ENCODE results near the gene GREM2.

The GREM2 gene

GRCh38 chr1:240496941-240497340 is 115.0 kb downstream of the GREM2 start:
- DNase-seq, result no peak

GRCh38 chr1:240496356-240496755 is 115.6 kb downstream of the GREM2 start:
- DNase-seq, result no peak

GRCh38 chr1:240495601-240496000 is 116.4 kb downstream of the GREM2 start:
- DNase-seq, result no peak

DNA sequence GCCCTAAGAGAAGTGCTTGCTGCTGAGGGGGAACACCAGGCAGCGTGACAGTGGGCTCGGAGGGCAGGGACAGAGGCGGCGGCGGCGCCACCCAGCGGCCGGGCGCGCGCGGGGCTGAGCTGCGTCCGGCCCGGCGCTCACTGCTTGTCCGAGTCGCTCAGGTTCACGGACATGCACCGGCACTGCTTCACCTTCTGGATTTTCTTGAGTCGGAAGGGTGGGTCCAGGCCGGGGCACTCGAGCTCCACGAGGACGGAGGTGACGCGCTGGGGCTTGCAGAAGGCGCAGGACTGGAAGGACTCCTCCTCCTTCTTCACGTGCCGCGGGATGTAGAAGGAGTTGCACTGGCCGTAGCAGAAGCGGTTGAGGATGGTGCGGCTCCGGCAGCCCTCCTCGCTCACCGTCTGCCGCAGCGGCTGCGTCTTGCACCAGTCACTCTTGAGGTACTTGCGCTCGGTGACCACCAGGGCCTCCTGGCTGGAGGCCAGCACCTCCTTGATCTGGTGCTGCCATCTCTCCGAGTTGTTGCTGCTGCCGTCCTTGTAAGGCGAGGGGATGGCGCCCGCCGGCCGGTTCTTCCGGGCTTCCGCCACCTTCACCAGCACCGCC is 119.0 kb downstream of the GREM2 start:
- DNase-seq, result peak; percentile 7

- no peak for DNase-seq
Measured at GRCh38 chr1:240491796-240492195, 120.2 kb downstream of the GREM2 start.

DNA sequence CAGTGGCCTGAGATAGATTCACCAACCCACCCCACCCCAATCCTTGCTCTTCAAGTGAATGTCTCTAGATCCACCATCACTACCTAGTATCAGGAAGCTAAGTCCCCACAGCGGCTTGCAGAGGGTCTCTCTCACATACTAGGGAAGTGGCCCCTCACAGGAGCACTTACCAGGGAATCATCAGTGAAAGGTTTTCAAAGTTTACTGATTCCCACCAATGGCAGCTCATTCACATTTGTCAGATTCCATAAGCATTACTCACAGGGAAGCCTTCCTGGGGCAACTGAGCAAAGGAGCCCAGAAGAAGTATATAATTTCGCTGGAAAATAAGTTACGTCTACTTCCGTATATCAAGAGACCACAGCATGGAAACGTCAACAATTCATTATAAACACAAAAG is 120.8 kb downstream of the GREM2 start:
- no peak for DNase-seq

DNA sequence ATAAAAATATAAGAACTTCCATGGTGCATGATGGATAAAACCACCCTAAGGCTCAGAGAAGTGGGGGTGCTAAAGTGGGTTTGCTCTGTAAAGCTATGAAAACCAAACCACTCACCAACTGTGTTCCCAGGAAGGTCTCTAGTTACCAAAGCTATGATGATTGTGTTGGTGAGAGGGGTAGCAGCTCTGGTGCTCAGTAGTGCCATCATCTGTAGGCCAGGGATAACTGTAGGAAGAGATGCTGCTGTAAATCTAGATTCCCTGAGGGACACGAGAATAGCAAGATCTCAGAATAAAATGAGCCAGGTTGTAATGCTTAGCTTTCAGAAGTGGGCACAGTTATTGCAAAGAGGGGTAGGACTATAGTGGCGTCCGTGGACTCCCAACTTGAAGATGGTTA is 124.5 kb downstream of the GREM2 start:
- no peak for DNase-seq

DNA sequence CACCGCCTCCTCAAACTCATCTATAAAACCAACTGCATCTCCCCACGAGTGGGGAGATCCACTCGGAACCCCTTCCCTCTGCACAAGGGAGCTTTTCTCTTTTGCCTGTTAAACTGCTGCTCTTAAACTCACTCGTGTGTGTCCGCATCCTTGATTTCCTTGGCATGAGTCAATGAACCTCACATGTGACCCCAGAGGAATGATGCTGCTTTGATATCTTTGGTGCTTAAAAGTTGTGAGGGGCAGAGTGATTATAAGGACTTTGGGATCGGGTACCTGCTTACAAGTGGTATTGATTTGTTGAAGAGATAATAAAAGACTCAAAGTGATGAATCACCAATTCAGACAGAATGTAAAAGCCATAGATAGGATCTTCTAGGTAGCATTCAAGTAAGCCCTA is 125.3 kb downstream of the GREM2 start:
- DNase-seq, result no peak

DNA sequence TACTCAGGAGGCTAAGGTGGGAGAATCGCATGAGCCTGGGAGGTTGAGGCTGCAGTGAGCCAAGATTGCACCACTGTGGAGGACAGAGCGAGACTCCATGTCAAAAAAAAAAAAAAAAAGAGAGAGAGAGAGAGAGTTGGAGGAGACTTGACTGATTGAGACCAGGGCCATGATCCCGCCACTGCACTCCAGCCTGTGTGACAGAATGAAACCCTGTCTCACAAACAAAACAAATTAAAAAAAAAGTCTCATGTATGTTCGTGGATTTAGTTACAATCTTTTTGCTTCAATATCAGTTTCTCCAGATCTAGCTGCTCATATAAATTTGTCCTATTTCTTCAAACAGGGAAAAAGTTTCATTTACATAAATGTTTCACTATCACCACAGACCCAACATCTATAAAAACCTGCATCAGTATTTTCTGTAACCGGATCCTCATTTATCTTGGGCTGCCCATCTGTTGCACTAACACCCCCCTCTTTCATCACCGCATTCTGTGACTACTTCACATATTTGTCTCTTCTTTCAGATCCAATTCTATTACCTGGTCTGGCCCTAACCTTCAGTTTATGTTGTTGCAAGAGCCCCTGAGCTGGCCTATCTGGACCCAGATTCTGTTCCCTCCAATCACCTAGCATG is 127.0 kb downstream of the GREM2 start:
- DNase-seq, result no peak

GRCh38 chr1:240478536-240478935 is 133.4 kb downstream of the GREM2 start:
- DNase-seq, result no peak

DNA sequence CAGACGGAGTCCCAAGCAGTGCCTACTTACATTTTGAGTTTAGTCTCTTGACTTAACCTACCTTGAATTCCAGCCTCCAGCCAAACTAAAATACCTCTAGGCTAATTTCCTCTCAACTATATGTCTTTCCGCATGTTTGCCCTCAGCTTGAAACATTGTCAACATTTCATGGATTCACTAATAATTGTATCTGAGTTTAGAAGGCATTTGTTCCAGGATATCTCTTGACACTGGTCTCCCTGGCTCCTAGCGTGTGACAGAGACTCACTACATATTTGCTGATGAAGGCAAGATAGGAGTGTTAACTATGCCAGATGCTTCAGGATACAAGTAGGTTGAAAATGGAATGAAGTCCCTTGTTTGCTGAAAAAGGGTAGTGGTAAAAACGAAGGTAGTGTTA is 136.1 kb downstream of the GREM2 start:
- DNase-seq, result no peak

- peak; percentile 22 for DNase-seq
Measured at GRCh38 chr1:240474133-240474614, 137.8 kb downstream of the GREM2 start.

- DNase-seq, result no peak
Measured at GRCh38 chr1:240468656-240469055, 143.3 kb downstream of the GREM2 start.

GRCh38 chr1:240467895-240468294 is 144.1 kb downstream of the GREM2 start:
- no peak for DNase-seq

DNA sequence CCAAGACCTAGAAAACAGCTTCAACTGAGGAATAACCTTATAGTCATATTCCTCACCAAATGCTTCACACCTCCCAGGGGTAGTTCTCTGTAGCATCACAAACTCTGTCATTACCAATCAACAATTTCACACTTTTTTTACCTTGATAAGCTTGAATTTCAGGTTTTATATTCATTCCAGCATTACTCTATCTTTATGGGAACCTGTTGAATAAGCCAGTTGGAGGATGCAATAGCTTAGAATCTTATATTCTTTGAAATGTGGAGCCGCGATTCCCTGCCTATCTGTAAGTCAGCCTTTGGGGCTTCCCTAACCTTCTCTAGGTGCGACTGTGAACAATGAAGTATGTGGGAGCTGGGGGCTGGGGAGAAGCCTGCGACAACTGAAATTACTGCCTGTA is 145.4 kb downstream of the GREM2 start:
- DNase-seq, result no peak

DNA sequence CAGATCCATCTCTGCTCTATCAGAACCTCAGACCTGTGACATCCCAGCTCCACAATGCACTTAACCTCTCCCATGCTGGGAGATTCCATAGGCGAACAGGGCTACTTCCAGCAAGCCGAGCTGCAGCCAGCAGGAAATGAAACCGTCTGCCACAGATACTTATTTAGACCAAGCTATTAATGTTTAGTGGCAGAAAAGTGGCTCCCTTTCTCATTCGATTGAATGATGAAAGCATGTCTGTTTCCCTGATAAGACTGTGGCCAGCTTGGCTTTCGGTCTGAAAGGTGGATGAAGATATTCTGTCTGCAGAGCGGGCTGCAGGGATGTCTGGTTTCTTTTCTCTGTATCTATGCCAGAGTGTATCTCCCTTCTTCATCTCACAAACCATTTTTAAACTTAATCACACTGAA is 146.4 kb downstream of the GREM2 start:
- DNase-seq, result no peak

DNA sequence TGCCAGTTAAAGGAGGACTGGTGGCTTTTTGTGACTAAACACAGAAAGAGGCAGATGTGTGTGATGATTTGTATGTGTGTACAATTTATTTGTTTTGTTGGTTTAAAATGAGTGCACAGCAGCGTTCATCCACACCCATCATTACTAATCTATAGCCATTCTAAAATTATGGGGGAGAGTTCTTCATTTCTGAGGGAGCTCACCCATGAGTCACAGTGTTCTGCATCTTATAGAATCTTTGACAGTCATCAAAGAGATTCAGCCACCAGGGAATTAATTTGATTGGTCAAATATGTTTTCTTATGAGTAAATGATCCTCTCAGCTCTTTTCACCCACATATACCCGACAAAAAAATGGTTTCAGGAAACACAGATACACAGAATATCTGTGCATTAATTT is 147.9 kb downstream of the GREM2 start:
- peak; percentile 1 for DNase-seq

DNA sequence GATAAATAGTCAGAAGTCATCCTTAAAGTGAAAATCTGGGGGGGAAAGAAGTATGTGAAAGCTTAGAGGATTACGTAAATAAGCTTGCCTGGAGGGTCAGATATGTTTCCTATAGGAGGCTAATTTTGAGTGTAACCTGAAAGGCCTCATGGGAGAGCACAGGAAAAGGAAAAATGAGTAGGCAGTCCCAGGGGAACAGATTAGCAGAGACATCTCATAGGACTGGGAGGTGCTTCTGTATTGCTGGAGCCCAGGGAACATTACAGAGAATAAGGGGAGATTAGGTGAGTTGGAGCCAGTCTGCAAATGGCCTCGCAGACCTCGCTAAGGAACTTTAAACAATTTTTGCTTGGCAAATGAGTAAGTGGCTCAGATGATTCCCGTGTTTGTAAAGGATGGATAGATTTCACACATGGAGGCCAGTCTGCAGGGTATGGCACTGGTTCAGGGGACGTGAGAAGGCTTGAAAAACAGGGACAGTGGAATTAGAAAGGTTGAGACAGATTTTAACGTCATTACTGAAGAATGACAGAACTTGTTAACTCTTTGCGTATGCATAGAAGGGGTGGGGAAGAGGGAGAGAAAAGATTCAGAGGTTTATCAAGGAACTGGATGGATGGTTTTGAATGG is 149.1 kb downstream of the GREM2 start:
- DNase-seq, result no peak

DNA sequence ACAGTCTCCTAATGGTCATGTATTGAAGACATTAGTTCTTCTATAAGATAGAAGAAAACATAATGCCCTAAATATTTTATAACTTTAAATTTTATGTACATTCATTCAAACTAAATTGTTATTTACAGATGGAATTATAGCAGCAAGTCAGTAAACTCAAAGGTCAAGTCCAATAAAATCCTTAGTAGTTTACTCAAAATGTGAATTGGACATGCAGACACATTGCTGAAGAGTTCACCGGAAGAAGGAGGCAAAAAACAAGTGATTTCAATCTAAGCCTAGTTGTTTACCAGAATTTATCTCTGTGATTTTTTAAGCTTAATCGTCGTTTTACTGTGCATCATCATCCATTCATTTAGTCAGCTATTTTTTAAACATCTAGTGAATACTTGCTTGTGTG is 149.7 kb downstream of the GREM2 start:
- no peak for DNase-seq

DNA sequence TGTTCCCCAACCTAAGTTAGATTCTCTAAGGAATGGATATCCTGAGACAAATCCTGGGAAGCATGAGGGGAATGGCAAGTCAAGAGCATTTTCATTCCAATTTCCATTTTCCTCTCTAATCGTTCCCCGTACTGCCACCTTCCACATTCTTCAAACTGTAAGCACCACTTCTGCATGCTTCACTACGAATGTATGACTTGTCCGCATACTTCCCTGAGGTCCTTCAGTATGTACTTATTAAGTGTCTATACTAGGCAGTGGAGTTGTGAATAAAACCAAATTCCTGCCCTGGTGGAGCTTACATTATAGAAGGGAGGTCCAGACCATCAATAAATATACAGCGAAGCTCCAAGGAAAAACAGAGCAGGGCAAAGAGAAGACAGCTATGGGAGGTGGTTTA is 154.8 kb downstream of the GREM2 start:
- no peak for DNase-seq

DNA sequence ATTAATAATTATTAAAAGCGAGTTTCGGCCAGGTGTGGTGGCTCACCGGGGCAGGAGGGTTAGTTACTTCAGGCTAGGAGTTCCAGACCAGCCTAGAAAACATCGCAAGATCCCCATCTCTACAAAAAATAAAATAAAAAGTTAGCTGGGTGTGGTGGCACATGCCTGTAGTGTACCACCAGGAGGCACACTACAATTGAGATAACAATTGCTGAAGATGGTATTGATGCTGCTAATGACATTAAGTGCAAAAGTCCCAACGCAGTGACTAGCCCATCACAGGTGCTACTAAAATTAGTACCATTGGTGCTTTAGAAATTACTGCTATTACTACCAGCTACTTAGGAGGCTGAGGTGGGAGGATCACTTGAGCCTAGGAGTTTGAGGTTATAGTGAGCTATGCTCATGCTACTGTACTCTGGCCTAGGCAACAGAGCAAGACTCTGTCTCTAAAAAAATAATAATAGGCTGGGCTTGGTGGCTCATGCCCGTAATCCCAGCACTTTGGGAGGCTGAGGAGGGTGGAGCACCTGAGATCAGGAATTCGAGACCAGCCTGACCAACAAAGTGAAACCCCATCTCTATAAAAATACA is 156.6 kb downstream of the GREM2 start:
- peak; percentile 22 for DNase-seq

- DNase-seq, result no peak
Measured at GRCh38 chr1:240445369-240445768, 166.6 kb downstream of the GREM2 start.

DNA sequence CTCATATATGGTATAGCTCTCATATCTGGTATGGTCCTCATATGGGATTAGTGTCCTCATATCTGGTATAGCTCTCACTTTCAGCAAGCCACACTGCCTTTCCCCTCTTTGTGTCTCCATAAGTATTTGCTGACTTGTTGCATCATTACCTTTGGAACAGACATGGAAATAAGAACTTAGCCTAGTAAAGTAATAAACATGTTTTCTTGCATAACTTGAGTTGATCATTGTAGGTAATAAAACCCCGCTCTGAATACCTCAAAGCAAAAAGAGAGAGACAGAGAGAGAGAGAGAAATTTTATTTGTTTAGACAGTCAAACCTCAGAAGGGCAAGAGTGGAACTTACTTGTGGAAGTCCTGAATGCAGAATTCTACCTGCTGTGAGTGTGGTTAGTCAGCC is 170.3 kb downstream of the GREM2 start:
- DNase-seq, result no peak

Data from activated CD4-positive, alpha-beta T cell treated with anti-CD3 and anti-CD28 coated beads, Interleukin-10, Interleukin-2, amounts not matched to agents 100 ng/mL and 50 ng/mL, durations not matched to agents 16 hours and 8 hours (primary cell).